AML-193 (cell line): ENCODE measurements around the gene EPHA6.

ENCODE experiments used
- DNase-seq, 2 experiments: peaks; one replicate each; lab custom pipeline; 2025; lab: John Stamatoyannopoulos, UW

Gene EPHA6

DNA sequence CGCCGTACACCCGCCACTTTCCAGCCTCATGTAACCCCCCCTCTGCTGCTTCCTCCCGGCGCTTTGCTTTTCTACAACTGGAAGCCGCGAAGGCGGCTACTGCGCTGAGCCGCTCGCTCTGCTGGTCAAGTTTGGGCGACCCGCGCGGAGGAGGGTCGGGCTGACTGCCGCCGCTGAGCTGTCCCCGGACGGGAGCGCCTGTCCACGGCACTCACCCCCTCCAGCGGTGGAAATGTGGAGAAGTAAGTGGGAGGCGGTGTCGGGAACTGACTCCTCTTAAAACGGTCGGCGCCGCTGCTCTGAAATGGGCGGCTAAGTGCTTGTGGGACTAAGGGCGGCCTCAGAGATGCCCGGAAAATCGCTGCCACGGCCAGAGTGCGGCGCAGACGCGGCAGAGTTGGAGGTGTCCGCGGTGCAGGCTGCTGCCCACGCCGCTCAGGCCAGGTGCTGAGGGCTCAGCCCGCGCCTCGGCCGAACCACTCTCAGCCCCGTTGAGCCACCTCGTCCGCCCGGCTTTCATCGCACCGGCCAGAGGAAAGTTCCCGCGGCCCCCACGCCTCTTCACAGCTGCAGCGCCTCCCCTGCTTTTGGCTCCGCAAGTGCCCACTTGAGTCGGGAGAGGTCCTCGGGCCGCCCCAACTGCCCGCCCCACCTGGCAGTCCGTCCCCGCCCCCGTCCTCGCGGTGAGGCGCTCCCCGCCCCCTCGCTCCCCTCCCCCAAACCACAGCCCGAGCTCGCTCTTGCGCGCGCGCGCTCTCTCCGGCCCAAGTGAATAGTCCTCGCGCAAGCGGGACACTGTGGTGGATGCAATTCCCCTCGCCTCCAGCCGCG is at the start of gene EPHA6:
Gene EPHA6 (plus strand): TSS at position 775 of the 831 bp plus-strand sequence.
- DNase-seq, result no peak

DNA sequence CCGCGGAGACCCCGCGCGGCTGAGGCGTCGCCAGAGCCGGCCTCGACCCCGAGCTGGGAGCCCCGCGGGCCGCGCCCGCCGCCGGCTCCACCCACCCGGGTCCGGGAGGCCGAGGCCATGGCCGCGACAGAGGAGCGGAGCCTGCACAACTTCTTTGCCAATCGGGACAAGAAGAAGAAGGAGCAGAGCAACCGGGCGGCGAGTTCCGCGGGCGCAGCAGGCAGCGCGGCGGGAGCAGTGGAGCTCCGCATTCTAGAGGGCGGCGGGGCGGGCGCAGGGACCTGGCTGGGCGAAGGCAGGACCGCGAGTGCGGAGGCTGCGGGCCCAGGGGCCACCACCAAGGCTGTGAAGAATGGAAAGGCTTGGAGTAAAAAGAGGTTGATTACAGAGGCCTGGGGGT is 37.6 kb upstream of the EPHA6 start:
- no peak for DNase-seq

DNA sequence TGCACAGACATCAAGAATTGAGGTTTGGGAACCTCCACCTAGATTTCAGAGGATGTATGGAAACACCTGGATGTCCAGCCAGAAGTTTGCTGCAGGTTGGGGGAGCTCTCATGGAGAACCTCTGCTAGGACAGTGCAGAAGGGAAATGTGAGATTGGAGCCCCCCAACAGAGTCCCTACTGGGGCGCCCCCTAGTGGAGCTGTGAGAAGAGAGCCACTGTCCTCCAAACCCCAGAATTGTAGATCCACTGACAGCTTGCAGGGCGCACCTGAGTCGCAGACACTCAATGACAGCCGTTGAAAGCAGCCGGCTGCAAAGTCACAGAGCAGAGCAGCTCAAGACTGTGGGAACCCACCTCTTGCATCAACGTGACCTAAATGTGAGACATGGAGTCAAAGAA is 34.6 kb upstream of the EPHA6 start:
- no peak for DNase-seq

DNA sequence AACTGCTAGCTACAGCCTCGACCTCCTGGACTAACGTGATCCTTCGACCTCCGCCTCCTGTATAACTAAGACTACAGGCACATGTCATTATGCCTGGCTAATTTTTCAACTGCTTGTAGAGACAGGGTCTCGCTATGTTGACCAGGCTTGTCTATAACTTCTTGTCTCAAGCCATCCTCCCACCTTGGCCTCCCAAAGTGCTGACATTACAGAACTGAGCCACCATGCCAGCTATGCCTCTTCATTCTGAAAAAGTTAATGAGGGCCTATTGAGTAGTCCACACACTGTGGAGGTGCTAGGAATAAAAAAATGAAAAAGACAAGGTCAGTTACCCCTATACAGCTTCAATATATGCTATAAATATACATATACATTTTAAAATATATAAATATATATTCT is 18.3 kb upstream of the EPHA6 start:
- DNase-seq, result no peak

DNA sequence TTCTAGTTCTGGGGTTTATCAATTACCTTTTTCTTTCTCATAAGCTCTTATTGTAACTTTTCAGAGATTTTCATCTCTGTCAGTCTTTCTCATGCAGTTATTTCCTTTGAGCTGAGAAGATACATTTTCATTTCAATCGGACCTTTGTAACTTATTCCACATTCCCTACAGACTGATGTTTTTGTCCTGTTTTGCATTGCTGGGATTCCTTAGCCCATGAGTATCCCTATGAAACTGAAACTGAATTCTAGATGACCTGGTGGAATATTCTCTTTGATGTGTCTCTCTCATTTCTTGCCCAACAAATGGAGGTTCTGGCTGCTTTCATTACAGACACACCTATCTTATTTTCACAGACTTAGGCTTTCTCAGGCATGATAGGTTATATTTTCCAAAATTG is 10.5 kb upstream of the EPHA6 start:
- DNase-seq, result no peak

DNA sequence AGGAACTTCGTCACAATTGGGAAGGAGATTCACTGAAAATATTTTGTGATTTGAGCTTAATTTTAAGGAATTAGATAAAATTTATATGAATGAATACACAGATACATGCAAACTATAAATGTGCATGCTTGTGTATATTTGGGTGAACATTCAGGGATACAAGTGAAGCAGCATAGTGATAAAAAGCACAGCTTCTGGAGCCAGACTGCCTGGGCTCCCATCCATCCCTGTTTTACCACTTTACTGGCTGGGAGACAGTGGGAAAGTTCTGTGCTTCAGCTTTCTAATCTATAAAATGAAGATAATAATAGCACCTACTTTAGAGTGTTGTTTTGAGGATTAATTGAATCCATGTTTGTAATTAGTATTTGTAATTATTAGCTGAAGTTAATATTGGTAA is 8.1 kb upstream of the EPHA6 start:
- no peak for DNase-seq

DNA sequence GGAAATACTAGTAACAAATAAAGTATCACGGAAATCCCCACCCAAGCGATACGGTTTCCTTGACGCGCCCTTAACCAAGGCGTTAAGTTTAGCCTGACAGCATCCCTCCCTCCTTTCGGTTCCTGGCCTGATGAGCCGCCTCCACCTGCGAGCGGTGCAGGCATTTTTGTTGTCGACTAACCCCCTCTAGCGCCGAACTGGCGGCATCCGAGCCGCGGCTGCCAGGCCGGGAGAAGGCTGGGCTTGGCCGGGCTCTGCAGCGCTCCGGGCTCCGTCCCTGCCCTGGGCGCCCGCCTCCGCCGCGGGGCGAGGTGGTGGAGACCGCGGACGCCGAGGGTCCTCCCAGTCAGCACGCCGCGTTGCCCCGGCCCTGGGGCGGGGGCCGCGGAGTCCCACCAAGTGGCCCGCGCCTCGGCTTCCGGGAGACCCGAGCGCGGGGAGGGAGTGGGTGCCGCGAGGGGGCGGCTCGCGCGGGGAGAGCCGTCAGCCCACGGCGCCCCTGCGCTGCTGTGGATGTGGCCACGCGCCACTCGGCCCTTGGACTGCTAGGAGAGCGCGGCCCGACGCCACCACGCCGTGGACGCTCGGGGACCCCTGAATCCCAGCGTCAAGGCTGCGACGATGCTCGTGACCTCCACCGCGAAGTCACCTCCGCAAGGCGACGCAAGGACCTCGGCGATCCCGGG is 1.1 kb upstream of the EPHA6 start:
- no peak for DNase-seq

DNA sequence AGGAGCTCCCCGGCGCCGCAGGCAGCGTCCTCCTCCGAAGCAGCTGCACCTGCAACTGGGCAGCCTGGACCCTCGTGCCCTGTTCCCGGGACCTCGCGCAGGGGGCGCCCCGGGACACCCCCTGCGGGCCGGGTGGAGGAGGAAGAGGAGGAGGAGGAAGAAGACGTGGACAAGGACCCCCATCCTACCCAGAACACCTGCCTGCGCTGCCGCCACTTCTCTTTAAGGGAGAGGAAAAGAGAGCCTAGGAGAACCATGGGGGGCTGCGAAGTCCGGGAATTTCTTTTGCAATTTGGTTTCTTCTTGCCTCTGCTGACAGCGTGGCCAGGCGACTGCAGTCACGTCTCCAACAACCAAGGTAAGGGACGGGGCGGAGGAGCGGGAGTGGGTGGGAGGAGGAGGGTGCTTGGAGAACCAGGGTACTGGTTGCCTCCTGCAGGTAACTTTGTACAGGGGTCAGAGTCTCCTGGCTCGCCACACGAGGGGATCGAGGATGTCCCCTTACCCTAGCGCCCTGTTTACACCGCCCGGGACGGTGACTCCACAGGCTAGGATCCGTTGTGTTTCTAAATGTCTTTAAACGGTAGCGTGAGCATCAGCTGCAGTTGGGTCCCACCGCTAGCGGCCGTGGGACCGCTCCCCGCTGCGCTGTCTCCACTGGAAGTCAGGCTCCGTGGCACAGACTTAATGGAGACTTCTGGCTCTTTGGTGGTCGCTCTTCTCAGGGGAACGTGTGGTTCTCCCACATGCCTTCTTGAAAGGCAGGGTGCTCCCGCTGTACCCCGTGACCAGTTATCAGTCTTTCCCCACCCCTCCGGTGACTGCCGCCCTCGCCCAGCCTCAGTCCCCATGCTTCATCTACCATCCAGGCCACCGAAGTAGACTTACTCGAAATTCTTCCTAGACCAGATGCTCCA is 515 bp downstream of the EPHA6 start:
- no peak for DNase-seq

DNA sequence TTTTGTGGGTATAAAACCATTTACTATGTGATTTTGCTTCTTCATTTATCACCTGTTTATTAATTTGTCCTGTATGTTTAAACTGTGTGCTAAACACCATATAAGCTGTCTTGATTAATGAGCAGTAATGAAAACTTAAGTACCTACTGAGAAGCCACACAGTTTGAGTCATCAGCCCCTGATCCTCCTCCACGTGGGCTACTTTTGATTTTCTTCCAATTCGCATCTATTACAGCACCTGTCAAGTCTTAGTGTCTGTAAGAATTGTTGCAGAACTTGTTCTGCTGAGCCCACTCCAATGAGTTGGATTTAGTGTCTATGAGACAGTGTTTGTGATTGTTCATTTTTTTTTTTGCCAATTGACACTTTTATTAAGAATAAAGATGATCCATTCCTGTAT is 16.8 kb downstream of the EPHA6 start:
- DNase-seq, result no peak

DNA sequence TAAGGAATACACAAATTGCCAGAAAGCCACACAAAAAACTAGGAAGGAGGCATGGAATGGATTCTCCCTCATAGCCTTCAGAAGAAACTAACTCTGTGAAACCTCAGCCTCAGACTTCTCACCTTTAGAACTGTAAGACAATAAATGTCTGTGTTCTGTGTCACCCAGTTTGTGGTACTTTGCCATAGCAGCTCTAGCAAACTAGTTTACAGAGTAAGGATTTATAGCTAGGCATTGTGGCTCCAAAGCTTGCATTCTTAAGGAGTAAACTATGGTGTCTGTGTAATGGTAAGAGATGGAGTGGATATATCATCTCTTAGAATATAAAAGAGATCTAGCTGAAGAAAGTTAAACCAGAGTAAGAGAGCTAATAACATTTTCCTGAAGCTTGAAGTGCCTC is 18.9 kb downstream of the EPHA6 start:
- DNase-seq, result no peak

DNA sequence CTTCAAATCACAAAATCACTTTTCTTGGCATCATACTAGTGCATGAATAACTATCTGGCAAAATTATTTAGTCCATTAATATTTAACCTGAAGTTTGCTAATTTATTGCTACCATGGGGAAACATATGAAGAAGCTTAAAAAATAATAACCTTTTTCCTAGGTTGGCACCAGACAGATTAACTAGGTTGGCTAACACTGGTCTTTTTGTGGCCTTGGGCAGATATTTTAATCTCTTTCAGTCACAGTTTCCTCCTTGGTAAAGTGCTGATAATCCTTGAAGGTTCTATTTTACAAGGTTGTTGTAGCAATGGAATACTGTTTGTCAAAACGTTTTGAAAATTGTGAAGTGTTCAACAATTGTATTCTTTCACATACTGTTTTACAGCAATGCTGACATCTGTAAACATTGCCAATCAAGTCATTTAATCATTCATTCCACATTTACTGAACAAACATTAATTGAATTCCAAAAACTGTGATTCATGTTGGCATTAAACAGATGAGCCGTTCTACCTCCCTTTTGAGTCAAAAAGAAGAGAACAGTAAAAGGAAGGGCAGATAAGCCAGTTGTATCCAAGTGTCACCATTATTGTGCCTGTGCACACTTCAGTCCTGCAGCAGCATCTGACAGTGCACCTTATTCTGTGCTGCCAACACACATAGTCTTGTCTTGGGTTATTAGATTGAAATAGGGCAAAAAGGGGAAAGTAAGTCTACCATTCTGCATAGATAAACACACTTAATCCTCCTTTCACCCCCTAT is 21.9 kb downstream of the EPHA6 start:
- no peak for DNase-seq

DNA sequence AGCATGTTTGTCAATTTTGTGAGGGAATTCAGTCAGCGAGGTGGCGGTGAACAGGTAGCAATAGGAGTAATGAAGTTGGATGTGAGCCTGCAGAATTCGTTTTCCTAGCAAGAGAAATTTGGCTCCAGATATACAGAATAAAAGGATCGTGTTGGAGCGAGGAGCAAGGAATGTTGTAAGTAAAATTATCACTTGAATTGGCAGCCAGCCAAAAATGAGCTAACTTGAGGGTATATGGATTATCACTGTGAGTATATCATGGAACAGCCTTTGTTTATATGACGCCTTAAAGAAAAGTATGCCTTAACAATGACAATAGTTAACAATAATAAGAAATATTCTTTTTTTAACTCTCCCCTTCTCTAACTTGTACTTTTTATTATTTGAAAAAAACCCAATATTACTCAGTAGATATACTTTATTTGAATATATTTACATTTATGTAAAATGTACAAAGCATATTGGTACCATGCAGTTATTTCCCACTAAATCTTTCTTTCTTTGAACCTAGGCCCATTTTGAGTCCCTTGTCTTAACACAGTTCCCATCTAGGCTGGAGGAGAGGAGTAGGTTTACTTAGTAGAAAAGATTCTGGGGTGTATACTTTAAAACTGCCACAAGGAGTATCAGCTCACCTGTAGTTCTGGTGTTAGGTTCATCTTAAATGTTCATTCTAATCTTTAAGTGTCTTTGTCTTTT is 29.3 kb downstream of the EPHA6 start:
- DNase-seq, result no peak

DNA sequence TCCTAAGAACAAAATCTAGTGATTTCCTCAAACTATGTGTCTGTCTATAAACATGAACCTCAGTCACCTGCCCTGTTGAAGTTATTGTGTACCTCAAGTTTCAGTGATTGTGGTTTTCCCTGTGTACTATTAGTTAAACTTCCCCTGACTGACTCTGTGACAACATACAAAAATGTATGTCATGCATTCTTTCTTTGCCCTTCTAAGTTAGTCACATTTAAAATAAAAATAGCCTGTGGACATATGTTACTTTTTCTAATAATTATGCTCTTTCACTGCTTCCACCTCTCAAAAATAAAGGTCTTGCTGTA is 29.8 kb downstream of the EPHA6 start:
- no peak for DNase-seq

DNA sequence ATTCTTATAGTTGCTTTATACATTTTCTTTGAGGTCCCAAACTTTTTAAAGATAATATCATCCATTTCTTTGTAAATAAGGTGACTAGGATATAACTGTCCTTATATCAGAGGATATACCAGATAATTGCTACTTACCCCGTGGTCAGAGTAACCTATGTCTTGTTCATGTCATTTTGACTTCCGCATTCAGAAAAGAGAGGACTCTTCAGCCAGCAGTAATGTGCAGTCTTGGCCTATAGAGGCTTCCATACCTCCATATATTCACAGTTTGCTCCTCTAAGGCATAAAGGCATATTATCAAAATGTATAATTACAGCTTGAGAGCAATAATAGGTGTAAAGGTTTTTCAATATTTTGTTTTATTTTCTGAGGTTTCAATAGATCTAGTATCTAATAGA is 38.5 kb downstream of the EPHA6 start:
- no peak for DNase-seq

DNA sequence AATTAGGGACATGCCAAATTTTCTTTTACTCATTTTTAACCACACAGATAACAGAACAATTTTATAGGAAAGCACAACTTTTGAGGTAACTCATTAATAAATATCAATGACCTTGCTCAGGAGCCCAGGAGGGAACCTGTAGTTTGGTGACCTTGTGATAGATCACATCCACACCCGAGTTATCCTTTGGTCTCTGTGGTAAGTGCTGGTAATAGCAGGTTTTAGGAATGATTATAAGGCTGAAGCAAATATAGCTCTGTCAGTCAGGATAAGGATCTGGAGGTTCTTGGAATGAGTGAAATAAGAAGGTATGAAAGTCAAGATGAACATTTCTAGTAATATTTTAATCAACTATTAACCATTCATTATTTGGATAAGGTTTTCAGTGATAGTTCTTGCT is 46.5 kb downstream of the EPHA6 start:
- DNase-seq, result no peak

DNA sequence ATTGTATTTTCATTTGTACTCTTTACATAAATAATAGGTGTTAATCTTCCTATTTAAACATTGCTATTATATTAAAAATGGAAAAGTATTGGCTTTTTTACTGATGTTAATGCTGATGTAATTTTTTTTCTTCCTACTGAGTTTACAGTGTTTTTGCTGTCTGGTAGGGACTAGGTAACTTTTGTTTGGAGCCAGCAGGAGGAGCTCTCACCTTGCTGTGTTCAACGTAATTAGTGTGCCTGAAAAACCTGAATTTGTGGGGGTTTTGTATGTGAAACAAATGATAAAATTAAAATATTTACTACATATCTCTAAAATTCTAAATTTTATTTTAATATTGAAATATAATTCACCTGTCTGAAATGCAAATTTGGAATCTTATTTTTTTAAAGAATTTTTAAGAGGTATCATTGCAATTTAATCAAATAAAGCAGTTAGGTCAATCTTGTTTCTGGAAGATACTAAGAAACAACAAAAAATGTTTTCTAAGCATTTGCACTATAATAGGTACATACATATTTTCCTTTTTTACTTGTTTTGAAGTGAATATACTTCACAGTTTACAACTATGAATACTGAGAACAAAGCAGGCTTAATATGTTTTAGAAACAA is 48.8 kb downstream of the EPHA6 start:
- DNase-seq, result peak; percentile 40 to 56

DNA sequence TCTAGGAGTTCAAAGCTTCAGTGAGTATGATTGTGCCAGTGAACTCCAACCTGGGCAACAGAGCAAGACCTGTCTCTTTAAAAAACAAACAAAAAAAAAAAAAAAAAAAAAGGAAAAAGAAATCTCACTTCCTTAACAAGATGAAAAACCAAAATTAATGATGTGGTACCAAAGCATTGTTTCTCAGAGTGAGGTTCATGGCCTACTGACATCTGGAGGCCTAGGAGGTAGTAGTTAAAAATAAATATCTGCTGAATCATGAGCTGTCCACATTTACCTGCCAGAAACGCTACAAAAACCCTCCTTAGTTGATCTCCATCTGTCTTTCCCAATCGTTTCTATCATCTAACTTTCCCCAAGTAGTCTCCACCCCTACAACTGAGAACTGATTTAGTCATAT is 51.2 kb downstream of the EPHA6 start:
- DNase-seq, result no peak

DNA sequence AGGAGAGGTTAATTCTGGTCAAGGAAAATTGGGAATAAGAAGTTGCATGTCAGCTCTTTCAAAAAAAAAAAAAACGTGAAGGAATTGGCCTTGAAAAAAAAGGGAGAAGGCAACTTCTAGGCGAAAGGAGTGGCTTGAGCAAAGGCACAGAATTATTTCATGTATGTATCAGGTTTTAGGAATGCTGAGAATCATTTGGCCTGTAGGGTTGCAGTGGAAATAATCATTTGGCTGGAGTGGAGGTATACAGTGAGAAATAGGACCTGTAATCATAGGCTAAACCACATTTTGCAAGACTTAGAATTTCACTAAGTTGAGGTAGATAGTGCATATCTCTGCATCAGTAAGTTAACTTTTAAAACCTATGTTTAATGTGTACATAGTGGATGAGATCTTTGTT is 54.9 kb downstream of the EPHA6 start:
- no peak for DNase-seq

DNA sequence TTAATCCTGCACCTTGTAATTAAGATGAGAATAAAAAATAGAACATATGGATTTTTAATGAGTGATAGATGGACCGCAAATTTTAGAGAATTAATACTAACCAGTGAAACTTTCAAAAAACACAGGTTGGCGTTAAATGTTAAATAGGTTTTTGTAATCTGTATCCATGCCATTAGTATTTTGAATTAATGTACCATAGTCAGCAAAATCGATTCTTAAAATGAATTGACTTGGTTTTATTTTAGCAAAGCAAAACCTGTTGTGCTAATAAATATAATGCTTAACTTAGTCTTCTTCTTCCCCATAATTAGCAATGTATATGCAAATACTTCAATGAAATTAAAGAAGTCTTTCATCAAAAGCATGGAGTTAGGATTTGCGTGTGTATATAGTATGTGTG is 63.1 kb downstream of the EPHA6 start:
- no peak for DNase-seq

DNA sequence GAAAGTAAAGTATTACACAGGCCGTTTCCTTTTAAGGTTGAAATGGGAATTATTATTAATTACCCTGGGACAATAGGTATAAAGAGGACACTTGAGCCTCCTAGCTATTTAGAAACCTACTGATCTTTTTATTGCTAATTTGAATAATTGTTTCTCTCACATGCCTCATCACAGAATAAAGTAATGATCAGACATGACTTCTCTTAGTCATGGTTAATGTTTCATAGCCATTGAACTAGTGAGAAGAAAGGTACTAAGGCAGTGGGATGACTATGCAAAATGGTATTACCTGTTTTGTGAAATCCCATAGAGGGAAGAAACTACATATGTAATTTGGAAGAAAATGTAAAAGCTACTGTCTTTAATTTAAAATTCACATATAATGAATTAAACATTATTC is 85.6 kb downstream of the EPHA6 start:
- no peak for DNase-seq

DNA sequence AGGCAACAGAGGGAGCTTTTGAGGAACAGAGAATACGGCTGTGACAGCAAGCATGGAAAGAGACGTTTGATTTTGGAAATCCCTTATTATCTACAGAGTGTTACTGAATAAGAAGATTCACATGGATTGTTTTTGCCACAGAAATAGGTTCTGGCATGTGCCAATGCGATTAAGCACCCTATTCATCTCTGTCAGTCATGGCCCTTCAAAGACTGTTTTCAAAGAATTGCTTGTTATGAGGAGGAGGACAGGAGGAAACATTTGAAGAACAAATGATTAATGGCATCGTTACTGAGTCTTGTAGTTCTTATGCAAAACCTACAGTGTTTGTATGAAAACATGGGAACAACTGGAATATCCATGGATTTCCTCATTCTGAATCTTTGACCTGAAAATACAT is 86.2 kb downstream of the EPHA6 start:
- no peak for DNase-seq
